ENCODE results near the gene CAST. TPM values are rescaled to one million over a fixed set of nuclear protein-coding genes. Genes with fewer than 3 reads are reported as not detected.

The CAST gene
- total RNA-seq, 1 experiment from 2014 or later: 52.3 TPM

DNA sequence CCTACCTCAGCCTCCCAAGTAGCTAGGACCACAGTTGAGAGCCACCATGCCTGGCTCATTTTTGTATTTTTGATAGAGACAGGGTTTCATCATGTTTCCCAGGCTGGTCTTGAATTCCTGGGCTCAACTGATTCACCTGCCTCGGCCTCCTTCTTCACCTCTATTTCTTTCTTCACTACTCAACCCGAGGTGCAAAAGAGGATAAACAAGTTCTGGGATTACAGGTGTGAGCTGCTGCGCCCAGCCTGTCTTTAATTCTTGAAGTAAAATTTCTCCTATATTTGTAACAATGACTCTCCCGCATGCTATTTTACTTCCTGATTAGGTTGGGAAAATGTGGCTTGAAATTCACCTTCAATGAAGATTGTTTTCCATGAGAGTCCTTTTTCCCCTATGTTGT lies 46.4 kb downstream of the CAST start:
- no peaks in the 10 kb centered on the region for H3K79me1 ChIP-seq (ENCODE audit: insufficient read depth, low read depth, low read length, poor library complexity, severe bottlenecking)
- no peak overlapping the region for H2BK20ac ChIP-seq (ENCODE audit: low read depth, low read length, poor library complexity, severe bottlenecking)
- no peak overlapping the region for H2BK15ac ChIP-seq (ENCODE audit: low read depth, low read length)
- no peak overlapping the region for H3K4me2 ChIP-seq (ENCODE audit: insufficient read depth, insufficient read length, low read length)
- Mint-ChIP-seq H3K9me3 (no peaks in the 10 kb centered on the region), H3K27me3 (ENCODE audit: low read depth) (peaks cover 5% of the 10 kb centered on the region), H3K36me3 (ENCODE audit: insufficient read depth in 1 of 3, low read depth in 3 of 3) (no peaks in the 10 kb centered on the region), H3K4me1 (peaks cover 4 to 5% of the 10 kb centered on the region in 2 experiments), H3K4me3 (no peak overlapping the region), H3K27ac (no peak overlapping the region)
- H3K23me2 ChIP-seq (ENCODE audit: insufficient read length, low read depth, low read length, poor library complexity, severe bottlenecking): no peaks in the 10 kb centered on the region
- no peak overlapping the region for H3K4ac ChIP-seq (ENCODE audit: low read depth, low read length)
- H3K18ac ChIP-seq (ENCODE audit: insufficient read length, low read depth, low read length): no peak overlapping the region
- H3K79me2 ChIP-seq (ENCODE audit: insufficient read depth, low read length): no peaks in the 10 kb centered on the region
- no peaks in the 10 kb centered on the region for H4K20me1 ChIP-seq (ENCODE audit: control insufficient read depth, insufficient read depth, insufficient read length)
- no peak overlapping the region for H3K14ac ChIP-seq (ENCODE audit: insufficient read depth, low read length)
- H3K23ac ChIP-seq (ENCODE audit: insufficient read length, low read depth, low read length): no peak overlapping the region
- no peak for DNase-seq
- H4K8ac ChIP-seq (replicated peaks; ENCODE audit: insufficient read length, low read depth, low read length): no peak overlapping the region
- no peak overlapping the region for H3T11ph ChIP-seq (ENCODE audit: low read length)
- H2BK5ac ChIP-seq (ENCODE audit: insufficient read length, low read length): no peak overlapping the region
- no peak overlapping the region for H4K91ac ChIP-seq (ENCODE audit: insufficient read length, low read depth, low read length)
- no peak overlapping the region for H3K27ac ChIP-seq (ENCODE audit: insufficient read length, low read depth, low read length)
- no peak overlapping the region for H2BK12ac ChIP-seq (ENCODE audit: insufficient read length, low read depth, low read length)
- H4K5ac ChIP-seq (ENCODE audit: insufficient read length, low read depth, low read length): no peak overlapping the region
- no peak overlapping the region for H2AFZ ChIP-seq (ENCODE audit: low read length)
- no peak overlapping the region for H2BK120ac ChIP-seq (ENCODE audit: low read depth, low read length, poor library complexity, severe bottlenecking)
- no peaks in the 10 kb centered on the region for H3K9me3 ChIP-seq (ENCODE audit: control insufficient read depth, low read depth, low read length)
- no peak overlapping the region for H2AK5ac ChIP-seq (ENCODE audit: insufficient read length, low read length)
- no peak overlapping the region for H3K56ac ChIP-seq (ENCODE audit: insufficient read length, low read depth, low read length)
- no peak overlapping the region for H3K9ac ChIP-seq (ENCODE audit: extremely low read depth, insufficient read length, low read length)
- WGBS (ENCODE audit: extremely low coverage, insufficient read length, low lambda C conversion rate): no CpG with 5 or more reads among the region's 4 CpGs
- H3K4me1 ChIP-seq (ENCODE audit: insufficient read depth, low read length): no peaks in the 10 kb centered on the region
- TF ChIP-seq, protein P1, sequence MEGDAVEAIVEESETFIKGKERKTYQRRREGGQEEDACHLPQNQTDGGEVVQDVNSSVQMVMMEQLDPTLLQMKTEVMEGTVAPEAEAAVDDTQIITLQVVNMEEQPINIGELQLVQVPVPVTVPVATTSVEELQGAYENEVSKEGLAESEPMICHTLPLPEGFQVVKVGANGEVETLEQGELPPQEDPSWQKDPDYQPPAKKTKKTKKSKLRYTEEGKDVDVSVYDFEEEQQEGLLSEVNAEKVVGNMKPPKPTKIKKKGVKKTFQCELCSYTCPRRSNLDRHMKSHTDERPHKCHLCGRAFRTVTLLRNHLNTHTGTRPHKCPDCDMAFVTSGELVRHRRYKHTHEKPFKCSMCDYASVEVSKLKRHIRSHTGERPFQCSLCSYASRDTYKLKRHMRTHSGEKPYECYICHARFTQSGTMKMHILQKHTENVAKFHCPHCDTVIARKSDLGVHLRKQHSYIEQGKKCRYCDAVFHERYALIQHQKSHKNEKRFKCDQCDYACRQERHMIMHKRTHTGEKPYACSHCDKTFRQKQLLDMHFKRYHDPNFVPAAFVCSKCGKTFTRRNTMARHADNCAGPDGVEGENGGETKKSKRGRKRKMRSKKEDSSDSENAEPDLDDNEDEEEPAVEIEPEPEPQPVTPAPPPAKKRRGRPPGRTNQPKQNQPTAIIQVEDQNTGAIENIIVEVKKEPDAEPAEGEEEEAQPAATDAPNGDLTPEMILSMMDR (conservative IDR thresholded peaks at IDR 0.05): no peak
- H3K27me3 ChIP-seq (ENCODE audit: insufficient read depth, low read length): no peaks in the 10 kb centered on the region

Measured in H9 (cell line).